Ammon's horn (tissue), 1 donor: ENCODE results near the gene SLC25A27.
"Not testable (repeated sequence)": the region's sequence is repeated elsewhere in the genome, so short reads cannot be mapped to it uniquely, and the experiment has no call there.

Experiments
- DNase-seq: peaks from one replicate; pipeline ENCODE4 v3.0.0-alpha.2; 2016; ENCODE audit warnings: low spot score

Gene SLC25A27, protein sequence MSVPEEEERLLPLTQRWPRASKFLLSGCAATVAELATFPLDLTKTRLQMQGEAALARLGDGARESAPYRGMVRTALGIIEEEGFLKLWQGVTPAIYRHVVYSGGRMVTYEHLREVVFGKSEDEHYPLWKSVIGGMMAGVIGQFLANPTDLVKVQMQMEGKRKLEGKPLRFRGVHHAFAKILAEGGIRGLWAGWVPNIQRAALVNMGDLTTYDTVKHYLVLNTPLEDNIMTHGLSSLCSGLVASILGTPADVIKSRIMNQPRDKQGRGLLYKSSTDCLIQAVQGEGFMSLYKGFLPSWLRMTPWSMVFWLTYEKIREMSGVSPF

DNA sequence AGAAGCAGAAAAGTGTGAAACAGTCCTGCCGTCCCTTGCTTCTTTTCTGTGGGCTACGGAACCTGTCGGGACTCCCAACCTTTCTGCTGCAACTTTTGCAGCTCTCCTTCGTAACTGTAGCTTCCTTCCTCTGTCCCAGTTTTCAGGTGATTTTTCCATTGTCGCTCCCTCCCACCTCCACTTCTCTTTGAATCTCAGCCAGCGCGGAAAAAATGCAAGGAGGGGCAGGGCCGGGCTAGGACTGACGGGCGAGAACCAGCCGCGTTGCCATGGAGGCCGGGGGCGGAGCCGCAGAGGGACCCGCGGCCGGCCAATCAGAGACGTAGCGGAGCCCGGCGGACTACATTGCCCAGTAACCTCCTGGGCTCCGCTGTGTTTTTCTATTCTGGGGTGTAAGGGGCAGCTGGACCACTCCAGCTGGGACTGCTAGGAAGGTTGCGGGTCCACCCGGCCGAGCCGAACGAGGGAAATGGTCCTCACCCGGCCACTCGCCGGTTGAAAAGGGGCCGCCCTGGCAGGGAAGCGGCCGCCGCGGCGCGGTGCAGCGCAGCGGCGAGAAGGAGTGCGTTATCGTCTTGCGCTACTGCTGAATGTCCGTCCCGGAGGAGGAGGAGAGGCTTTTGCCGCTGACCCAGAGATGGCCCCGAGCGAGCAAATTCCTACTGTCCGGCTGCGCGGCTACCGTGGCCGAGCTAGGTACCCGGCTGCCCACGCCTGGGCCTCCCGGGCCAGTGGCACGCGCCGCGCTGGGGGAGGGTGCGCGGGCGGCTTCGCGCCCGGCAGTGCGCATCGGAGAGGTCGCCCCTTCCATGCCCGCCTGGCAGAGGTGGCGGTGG lies at the start of gene SLC25A27, which contains the start of gene CYP39A1:
Gene SLC25A27 (plus strand): TSS at position 373 of the 836 bp plus-strand sequence. CDS start 218 bp downstream, at position 591.
Gene CYP39A1 (minus strand): TSS at position 216 of the 836 bp plus-strand sequence. CDS start 236 bp downstream, outside the sequence.
- DNase-seq, result peak; percentile 97

DNA sequence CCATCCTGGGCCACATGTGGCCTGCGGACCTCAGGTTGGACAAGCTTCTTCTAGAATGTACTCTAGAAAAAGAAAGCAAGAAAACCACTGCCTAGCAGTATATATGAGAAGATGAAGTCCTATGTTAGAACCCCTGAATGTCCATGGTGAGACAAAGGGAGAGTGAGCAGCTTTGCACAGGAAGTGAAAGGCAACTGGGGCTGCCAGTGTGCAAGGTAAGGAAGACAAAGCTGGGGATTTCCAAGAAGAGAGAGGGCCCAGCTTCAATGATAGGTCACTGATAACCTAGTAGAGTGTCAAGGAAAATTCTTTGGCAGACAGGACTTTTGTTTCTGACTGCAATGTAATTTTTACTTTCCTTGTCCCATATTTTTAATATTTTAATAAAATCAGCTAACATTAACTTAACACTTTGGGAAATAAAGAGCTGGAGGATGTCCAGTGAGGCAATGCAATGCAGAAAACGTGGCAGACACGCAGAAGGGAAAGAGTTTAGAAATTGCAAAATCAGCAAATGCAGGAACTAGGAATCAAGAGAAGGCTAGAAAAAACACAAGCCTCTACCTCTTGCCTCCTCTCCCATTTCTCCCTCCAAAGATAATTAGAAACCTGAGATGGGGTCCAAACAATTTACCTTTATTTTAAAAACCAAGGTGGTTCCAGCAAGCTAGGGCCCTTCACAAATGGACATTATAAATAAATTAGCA lies 47.5 kb upstream of the SLC25A27 start:
- no peak for DNase-seq

DNA sequence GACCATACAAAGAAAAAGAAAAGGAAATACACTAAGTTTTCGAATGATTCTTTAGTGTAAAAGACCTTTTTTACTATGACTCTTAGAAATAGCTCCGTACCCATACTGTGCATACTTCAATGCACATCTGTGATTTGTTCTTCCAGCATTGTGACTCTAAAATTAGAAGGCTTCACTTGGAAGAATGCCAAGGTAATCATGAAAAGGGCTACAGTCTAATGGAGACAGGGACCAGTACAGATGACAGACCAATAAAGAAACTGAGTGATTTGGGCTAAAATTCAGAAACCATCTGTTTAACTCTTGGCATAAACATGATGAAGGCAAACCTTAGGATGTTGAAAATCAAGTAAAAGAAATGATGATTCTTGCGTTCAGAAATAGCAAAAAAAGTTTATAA lies 46.4 kb upstream of the SLC25A27 start:
- peak; percentile 73 for DNase-seq

DNA sequence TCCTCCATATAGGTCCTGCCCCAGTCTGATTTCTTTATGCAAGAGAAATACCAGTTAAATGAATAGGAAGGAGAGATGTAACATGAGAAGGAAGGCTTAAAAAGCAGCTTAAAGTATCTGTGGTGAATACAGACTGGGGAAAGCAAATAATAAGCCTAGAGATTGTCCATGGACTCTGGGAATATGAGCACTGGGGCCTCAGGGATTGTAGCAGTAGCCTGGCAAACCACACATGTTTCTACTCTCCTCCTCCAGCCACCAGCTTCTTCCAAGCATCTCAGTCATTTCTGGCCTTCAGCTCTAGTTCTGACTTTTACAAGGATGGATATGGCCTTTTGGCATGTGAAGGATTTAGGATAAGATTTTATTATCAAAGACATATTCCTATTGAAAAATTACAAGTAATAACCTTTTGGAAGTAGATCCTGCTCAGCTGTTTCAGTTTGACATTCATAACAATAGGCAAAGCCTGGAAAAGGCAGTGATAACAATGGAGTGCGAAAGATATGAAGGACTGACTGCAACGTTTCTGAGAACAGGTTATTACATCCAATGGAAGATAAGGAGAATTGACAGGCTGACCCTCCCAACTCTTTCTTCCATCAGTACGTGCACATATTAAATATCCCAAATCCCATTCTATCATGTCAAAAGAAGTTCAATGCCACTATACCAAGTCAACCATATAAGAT lies 41.8 kb upstream of the SLC25A27 start:
- DNase-seq, result no peak

DNA sequence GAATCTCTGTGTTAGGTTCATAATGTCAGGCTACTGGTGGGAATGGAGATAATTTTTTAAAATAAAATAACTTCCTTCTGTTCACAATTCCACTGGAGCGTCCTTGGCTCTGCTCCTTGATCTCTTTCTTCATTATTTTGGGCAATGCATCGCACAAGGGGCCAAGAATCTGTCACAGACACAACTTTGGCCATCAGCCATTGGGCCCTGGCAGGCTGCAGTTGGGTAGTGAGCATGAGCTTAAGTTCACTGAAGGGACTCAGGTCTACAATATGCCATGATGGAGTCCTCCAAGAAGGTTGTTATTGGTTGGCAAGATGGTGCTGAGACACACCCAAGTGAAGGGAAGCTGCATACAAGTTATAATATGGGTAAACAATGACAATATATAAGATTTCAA lies 40.1 kb upstream of the SLC25A27 start:
- DNase-seq, result no peak

DNA sequence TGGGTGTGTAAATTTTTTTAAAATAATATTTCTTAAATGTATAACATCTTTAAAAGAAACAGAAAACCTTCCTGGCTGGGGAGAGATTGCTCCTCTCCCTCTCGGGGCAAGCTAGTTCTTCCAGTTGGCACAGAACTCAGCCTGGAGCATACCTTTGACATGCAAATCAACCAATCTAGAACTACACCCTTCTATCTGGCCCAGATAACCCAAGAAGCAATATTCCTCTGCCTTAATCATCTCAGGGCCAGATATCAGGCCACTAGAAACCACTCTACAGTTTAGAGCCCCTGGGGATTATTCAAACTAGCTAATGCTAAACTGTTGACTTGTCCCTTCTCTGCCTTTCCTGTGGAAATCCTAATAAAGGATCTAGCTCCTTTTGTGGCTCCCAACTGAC lies 34.0 kb upstream of the SLC25A27 start:
- DNase-seq, result no peak

DNA sequence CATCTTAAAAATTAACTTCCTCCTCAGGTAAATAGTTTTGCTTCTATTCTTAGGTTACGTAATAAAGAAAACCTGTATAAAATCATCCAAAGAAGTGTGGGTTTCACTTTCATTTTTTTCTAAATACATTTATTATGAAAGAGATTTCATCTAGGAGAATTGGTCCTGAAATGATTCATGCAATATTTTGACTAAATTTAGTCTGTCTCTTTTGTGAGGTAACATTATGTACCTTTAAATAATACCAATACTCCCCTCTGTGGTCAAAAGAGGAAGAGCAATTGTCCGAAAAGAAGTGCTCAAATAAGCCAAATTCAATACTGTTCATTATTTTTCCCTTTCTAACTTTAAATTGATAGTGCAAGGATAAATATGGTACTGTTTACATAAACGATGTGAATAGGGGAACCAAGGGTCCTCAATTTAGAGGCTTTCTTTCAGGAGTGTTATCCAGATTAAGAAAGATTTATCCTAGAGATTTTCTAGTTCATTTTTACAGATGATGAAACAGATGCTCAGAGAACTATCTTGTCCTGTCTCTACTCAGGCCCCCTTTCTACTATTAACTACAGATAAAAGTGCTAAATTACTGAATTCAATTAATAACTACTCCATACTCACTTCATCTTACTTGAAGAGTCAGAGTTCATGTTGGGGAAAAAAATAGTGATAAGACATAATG lies 26.4 kb upstream of the SLC25A27 start:
- peak; percentile 34 for DNase-seq

DNA sequence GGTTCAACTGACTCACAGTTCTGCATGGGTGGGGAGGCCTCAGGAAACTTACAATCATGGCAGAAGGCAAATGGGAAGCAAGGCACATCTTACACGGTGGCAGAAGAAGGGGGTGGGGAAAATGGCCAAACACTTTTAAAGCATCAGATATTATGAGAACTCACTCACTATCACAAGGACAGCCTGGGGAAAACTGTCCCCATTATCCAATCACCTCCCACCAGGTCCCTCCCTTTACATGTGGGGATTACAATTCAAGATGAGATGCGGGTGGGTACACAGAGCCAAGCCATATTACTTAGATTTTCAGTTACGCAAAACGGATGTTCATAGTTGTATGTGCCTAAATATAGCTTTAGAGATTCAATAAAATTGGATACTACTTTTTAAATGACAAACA lies 25.8 kb upstream of the SLC25A27 start:
- no peak for DNase-seq

DNA sequence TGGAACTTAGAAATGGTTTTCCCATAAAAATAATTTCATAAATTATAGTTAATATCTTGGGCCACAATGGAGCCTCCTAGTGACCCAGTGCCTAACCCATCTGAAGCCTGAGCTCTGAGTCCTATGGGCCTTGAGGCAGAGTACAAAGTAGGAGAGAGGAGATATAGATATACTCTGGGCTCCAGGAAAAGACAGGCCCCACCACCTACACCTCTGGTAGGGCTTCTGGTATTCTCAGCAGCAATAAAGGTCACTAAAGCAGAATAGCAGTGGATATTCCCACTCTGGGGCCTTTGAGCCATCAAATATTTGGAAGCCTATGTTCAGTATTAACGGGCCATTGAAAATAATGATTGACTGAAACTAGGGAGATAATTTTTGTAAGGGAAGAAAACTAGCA lies 24.3 kb upstream of the SLC25A27 start:
- DNase-seq, result no peak

DNA sequence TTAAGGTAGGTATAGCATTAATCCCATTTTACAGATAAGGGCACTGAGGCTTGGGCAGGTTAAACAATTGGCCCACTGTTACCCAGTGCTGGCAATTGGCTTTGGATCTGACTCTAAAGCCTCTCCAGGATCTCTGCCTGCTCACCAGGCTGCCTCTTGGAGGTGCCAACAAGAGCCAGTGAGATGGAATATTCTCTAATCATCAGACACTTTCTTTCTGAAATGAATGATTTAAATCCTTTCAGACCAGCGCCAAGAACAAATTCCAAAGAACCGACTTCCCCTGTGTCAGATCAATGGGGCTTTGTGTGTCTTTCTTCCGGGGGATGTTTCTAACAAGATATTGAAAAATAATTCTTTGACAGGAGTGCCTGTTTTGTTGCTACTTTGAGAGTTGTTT lies 23.8 kb upstream of the SLC25A27 start:
- peak; percentile 32 for DNase-seq

DNA sequence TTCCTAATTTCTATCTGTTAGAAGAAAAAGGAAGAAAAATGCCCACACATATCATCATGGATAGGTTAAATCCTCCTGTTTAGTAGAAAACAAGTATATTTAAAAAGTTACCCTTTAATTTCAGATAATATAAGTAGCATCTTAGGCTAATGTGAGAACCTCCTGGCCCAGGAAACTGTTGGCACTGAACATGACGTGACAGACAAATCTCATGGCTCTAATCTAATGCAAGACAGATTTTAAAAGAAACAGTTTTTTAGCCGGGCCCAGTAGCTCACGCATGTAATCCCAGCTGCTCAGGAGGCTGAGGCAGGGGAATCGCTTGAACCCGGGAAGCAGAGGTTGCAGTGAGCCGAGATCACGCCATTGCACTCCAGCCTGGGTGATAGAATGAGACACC lies 23.1 kb upstream of the SLC25A27 start:
- DNase-seq, result no peak

DNA sequence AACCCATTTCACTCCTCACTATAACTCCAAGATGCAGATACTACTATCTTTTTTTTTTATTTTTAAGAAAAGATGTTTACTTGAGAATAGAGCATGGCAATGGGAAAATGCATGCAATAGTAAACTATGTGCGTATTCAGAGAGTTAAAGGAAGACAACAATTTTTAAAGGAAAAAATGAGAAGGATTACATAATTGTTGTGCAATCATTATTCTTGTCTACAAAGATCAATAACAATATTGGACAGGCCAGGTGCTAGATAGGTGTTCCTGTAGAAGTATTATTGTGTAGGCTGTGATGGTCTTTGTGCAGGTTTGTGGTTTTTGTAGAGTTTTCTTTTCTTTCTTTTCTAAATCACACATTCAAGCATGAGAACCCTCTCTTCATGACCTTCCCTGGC lies 20.7 kb upstream of the SLC25A27 start:
- no peak for DNase-seq

DNA sequence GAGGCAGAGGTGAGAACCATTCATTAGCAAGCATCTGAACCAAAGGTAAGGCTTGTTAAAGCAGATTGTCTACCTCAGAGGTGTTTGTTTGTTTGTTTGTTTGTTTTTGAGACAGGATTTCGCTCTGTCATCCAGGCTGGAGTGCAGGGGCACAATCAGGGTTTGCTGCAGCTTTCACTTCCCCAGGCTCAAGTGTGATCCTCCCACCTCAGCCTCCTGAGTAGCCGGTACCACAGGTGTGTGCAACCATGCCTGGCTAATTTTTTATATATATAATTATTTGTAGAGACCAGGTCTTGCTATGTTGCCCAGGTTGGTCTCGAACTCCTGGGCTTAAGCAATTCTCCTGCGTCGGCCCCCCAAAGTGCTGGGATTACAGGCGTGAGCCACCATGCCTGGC lies 17.3 kb upstream of the SLC25A27 start:
- no peak for DNase-seq

DNA sequence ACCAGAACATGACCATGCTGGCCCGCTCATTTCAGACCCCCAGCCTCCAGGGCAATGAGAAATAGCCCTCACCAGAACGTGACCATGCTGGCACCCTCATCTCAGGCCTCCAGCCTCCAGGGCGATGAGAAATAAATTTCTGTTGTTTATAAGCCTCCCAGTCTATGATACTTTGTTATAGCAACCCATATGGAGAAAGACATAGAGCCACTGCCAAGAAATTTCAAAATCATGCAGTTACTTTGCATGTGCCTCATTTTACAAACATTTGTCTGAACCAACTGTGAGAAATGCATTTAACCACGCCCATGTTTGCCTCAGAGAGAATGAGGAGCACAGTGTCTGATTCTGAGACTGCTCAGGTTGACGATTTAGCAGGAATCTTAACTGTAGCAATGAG lies 15.6 kb upstream of the SLC25A27 start:
- DNase-seq, result no peak

DNA sequence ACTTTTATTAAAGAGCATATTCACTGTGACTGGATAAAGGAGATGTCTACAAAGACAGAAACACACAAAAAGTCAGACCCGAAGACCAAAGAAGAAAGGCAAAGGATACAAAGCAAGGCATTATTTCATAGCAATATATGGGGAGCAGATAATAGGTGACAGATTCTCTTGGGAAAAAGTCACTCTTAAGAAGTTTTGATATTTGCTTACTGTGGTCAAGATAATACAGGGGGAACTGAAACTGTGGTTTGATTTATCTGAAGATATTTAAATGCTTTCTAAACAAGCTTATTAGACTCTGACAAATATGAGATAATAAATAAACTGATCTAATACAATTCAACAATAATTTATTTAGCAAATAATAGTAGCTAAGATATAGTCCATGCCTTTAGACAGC lies 14.8 kb upstream of the SLC25A27 start:
- no peak for DNase-seq

DNA sequence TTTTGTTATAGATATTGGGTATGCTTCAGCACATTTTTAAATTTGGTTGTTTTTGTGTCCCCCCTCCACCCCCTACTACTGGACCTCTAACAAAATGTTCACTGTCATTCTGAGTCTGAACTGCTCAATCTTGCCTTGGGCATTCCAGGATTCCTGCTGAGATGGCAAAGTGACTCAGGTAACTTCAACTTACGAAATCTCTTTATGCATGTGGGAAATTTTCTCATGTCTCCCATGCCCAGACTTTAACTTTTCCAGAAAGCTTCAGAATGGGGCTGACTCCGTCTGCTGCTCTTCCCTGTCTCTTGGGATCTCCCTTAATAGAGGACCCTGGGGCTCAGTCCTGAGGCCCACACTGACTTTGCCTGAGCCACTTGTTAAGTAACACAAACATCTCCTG lies 14.1 kb upstream of the SLC25A27 start:
- no peak for DNase-seq

DNA sequence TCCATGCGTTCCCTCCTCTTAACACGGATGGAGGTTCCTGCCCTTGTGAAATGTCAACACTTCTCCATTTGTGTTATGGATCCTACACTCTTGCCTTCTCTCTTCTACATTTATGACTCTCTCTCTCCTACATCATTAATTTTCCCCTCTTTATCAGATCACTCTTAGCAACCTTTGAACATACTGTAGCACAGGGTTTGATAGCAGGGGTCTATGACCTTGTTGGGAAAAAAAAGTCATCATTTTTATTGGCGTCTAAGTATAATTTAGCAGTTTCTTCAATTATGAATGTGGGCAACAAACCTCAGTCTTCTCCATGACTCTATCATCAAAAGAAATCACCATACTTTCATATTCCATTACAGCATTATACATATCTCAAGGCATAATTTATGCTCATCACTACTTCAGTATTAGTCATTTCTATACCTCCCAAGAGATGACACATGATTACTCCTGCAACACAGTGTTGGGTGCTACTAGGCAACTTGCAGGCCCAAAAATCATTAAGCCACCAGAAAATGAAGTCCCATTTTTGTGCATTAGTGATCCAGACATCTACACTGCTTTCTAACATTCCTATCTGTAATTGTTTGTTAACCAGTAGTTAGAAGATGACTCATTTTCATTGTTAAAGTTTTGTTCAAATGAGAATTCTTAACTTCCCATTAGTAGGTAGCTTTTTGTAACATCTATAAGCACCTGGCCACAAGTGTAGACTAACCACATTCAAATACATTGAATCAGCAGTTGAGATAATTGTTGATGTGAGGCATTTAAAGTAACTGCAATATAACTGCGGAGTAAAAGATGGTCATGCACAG lies 9.6 kb upstream of the SLC25A27 start:
- DNase-seq, result no peak

DNA sequence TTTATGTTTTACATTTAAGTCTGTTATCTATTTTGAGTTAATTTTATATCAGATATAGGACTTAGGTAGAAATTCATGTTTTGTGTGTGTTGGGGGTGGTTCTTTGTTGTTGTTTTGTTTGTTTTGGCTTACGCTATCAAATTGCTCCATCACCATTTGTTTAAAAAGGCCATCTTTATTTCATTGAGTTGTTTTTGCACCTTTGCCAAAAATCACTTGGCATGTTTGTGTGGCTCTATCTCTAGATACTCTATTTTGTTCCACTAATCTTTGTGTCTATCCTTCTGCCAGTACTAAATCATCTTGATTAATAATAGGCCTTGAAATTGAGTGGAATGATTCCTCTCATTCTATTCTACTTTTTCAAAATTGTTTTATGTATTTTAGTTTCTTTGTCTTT lies 7.5 kb upstream of the SLC25A27 start:
- DNase-seq, result no peak

DNA sequence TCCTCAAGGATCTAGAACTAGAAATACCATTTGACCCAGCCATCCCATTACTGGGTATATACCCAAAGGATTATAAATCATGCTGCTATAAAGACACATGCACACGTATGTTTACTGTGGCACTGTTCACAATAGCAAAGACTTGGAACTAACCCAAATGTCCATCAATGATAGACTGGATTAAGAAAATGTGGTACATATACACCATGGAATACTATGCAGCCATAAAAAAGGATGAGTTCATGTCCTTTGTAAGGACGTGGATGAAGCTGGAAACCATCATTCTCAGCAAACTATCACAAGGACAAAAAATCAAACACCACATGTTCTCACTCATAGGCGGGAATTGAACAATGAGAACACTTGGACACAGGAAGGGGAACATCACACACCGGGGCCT lies 4.7 kb upstream of the SLC25A27 start:
- not testable (repeated sequence) for DNase-seq

DNA sequence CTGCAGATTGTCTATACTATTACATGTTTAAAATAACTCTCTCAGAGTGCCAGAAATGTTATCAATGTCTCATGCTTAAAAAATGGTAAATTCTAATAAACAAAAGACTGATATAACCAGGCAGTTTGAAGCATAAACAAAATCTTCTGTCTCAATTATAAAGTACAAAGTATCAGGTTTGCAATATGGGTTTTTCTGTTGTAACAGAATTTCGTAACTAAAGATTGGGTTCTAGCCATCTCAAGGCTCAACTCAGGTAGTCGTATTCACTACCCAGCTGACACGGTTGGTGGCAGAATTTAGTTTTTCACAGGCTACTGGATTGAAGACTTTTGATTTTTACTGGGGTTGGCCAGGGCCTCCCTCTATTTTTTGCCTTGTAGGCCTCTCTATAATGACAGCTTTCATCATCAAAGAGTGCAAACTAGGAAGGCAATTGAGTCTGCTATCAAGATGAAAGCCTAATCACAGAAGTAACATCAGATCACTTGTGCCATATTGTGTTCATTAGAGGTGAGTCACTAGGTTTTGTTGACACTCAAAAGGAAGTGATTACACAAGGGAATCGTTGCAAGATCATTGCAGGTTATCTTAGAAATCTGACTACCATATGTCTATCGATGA lies 3.8 kb upstream of the SLC25A27 start:
- no peak for DNase-seq
